DND-41 (cell line): ENCODE data around the gene C4BPA.

Source experiments
- ATAC-seq: fragments of 200-7000 bp; cut with Tn5 transposase; 3 replicates; pipeline ENCODE4 v1.9.1; 2021; ENCODE audit warnings: low read depth; ENCODE audit not compliant: insufficient read depth
- DNase-seq: peaks from one replicate; pipeline ENCODE4 v3.0.0-alpha.2; 2020
- H2AFZ ChIP-seq: 2 replicates; pipeline ENCODE4 v1.6.0; 2012; ENCODE audit warnings: low read depth, low read length
- H3K27ac ChIP-seq: 2 replicates; pipeline ENCODE4 v1.5.1; 2012; ENCODE audit warnings: low read length, inconsistent platforms
- H3K27me3 ChIP-seq: fragments of 200-600 bp; sonication (generic); 2 replicates; pipeline ENCODE4 v1.6.0; 2012; ENCODE audit warnings: low read length, mild to moderate bottlenecking, inconsistent platforms; ENCODE audit not compliant: insufficient read depth, poor library complexity
- H3K36me3 ChIP-seq: 2 replicates; pipeline ENCODE4 v1.5.1; 2012; ENCODE audit warnings: low read length, inconsistent platforms; ENCODE audit not compliant: insufficient read depth
- H3K4me1 ChIP-seq: 2 replicates; pipeline ENCODE4 v1.5.1; 2012; ENCODE audit warnings: mild to moderate bottlenecking, low read length; ENCODE audit not compliant: insufficient read depth
- H3K4me2 ChIP-seq: 2 replicates; pipeline ENCODE4 v1.6.0; 2012; ENCODE audit warnings: mild to moderate bottlenecking, moderate library complexity, low read length, inconsistent platforms; ENCODE audit not compliant: insufficient read depth
- H3K4me3 ChIP-seq, 2 experiments: fragments of 200-600 bp in 1 of 2; shearing (Covaris generic) in 1 of 2; 2 replicates each; pipeline ENCODE4 v1.5.1; 2012 to 2016; ENCODE audit warnings: inconsistent platforms in 2 of 2, low read length in 2 of 2, mild to moderate bottlenecking in 2 of 2, low read depth in 1 of 2, moderate library complexity in 1 of 2
- H3K79me2 ChIP-seq: 2 replicates; pipeline ENCODE4 v1.6.0; 2012; ENCODE audit warnings: low read length, inconsistent platforms; ENCODE audit not compliant: insufficient read depth
- H3K9ac ChIP-seq: 2 replicates; pipeline ENCODE4 v1.6.0; 2012; ENCODE audit warnings: low read depth, mild to moderate bottlenecking, inconsistent platforms, low read length, moderate library complexity
- H3K9me3 ChIP-seq: 2 replicates; pipeline ENCODE4 v1.5.1; 2012; ENCODE audit warnings: low read length, moderate library complexity, mild to moderate bottlenecking, inconsistent platforms; ENCODE audit not compliant: insufficient read depth, severe bottlenecking
- H4K20me1 ChIP-seq: 2 replicates; pipeline ENCODE4 v1.6.0; 2012; ENCODE audit warnings: low read length; ENCODE audit not compliant: insufficient read depth
- EZH2 ChIP-seq: IDR thresholded peaks from 3 replicates; pipeline ENCODE4 v1.6.1; 2012; ENCODE audit warnings: borderline replicate concordance, low read depth, mild to moderate bottlenecking, moderate library complexity, low read length, inconsistent platforms; ENCODE audit not compliant: severe bottlenecking
- TF ChIP-seq, protein P1 (sequence below): IDR thresholded peaks from 2 replicates; pipeline ENCODE4 v1.5.1; 2012; ENCODE audit warnings: borderline replicate concordance, low read length, moderate library complexity, mild to moderate bottlenecking; ENCODE audit not compliant: poor library complexity, severe bottlenecking; ENCODE audit errors: extremely low read depth

The C4BPA gene

DNA sequence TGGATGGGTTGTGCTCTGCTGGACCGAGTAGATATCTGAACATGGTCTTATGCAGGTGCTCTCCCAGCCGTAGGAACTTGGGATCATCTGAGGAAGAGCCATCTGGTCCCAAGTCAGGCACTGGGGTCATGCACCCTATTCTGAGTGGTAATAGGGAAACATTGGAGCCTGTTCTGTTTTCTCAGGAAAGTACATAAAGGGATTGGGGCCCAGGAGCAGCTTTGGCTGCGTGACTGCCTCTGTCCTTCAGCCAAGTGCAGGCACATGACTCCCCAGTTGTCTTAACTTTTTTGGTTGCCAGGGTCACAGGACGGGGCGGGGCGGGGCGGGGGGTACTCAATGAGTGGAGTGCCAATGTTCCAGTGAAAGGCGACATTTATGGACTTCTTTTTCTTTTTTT is 39.5 kb upstream of the C4BPA start:
- Histone ChIP-seq H4K20me1 (no peaks in the 10 kb centered on the region), H3K79me2 (no peaks in the 10 kb centered on the region), H3K9me3 (no peaks in the 10 kb centered on the region), H3K36me3 (no peaks in the 10 kb centered on the region), H3K27me3 (no peaks in the 10 kb centered on the region), H3K4me1 (no peaks in the 10 kb centered on the region), H3K9ac (no peak overlapping the region), H3K27ac (no peak overlapping the region), H2AFZ (no peak overlapping the region), H3K4me2 (no peak overlapping the region), H3K4me3 (no peak overlapping the region)
- ATAC-seq (no peak), DNase-seq (no peak)
- no peak for TF ChIP-seq EZH2
- TF ChIP-seq, protein P1, sequence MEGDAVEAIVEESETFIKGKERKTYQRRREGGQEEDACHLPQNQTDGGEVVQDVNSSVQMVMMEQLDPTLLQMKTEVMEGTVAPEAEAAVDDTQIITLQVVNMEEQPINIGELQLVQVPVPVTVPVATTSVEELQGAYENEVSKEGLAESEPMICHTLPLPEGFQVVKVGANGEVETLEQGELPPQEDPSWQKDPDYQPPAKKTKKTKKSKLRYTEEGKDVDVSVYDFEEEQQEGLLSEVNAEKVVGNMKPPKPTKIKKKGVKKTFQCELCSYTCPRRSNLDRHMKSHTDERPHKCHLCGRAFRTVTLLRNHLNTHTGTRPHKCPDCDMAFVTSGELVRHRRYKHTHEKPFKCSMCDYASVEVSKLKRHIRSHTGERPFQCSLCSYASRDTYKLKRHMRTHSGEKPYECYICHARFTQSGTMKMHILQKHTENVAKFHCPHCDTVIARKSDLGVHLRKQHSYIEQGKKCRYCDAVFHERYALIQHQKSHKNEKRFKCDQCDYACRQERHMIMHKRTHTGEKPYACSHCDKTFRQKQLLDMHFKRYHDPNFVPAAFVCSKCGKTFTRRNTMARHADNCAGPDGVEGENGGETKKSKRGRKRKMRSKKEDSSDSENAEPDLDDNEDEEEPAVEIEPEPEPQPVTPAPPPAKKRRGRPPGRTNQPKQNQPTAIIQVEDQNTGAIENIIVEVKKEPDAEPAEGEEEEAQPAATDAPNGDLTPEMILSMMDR = no peak

DNA sequence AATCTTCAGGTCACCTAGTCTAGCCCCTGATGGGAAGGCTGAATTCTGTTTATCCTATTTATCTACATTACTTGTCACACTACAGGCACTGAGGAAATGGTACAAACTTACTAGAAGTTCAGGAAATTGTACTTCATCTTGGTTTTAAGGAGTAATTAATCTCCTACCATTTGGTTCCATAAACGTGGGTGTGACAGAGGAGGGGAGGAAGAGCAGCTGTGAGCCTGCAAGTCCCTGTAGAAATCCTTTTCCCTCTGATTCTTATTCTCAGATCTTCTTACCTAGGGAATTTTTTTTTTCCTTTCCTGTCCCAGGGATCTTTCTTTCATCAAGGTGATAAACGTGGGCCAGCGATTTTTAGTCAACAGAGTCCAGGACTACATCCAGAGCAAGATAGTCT is 36.8 kb upstream of the C4BPA start:
- Histone ChIP-seq H3K27me3 (no peaks in the 10 kb centered on the region), H3K4me2 (no peak overlapping the region), H3K36me3 (no peaks in the 10 kb centered on the region), H3K79me2 (no peaks in the 10 kb centered on the region), H3K9ac (no peak overlapping the region), H3K4me3 (no peak overlapping the region), H3K27ac (no peak overlapping the region), H3K9me3 (no peaks in the 10 kb centered on the region), H2AFZ (no peak overlapping the region), H4K20me1 (no peaks in the 10 kb centered on the region), H3K4me1 (0 out of 2 replicates have a peak, but pooled peaks cover 4% of the 10 kb centered on the region)
- TF ChIP-seq, protein P1 = no peak
- TF ChIP-seq EZH2 = no peak
- ATAC-seq (no peak), DNase-seq (no peak)

DNA sequence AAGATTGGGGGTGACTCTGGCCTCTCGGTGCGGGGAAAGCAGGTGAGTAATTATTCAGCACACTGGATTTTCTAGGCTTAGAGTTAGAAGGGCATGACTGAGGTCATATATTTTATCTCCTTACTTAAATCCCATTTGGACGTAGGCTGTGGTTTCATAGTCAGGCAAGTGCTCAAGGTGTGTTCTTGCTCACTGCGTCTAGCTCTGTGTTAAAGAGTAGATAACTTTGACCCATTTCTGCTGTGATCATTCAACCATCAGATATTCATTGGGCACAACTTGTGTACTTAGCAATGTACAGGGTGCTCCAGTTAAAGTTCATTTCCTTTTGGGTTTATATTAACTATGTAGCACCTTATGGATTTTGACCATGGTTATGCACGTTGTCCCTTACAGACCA is 36.4 kb upstream of the C4BPA start:
- Histone ChIP-seq H3K27ac (no peak overlapping the region), H3K4me2 (no peak overlapping the region), H3K79me2 (no peaks in the 10 kb centered on the region), H4K20me1 (no peaks in the 10 kb centered on the region), H3K9me3 (no peaks in the 10 kb centered on the region), H3K4me3 (no peak overlapping the region), H3K9ac (no peak overlapping the region), H3K27me3 (no peaks in the 10 kb centered on the region), H3K4me1 (0 out of 2 replicates have a peak, but pooled peaks cover 4% of the 10 kb centered on the region), H2AFZ (no peak overlapping the region), H3K36me3 (no peaks in the 10 kb centered on the region)
- no peak for DNase-seq
- TF ChIP-seq, protein P1 = no peak
- TF ChIP-seq EZH2 = no peak
- no peak for ATAC-seq

DNA sequence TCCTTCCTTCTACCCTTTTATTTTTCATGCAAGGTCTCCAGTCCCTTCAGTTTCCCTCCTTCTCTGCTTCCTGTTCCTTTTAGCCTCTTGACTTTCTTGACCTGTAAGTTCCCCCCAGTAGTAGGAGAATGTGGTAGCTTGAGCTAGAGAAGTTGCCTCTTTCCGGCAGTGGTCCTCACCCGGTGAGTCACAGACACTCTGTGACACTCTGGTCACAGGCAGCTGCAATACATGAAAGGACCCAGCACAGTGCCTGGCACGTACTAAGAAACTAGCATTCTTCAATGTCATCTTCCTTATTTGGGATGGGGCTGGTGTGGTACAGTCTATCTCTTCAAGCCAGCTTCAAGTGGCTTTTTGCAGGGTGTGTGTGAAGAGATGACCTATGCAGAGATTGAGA is 35.0 kb upstream of the C4BPA start:
- H3K79me2 ChIP-seq = no peaks in the 10 kb centered on the region

More for the DNA sequence above, 35.0 kb upstream of the C4BPA start:
- H3K36me3 ChIP-seq = no peaks in the 10 kb centered on the region
- 0 out of 2 replicates have a peak, but pooled peaks cover 4% of the 10 kb centered on the region for H3K4me1 ChIP-seq
- no peak for DNase-seq
- no peak overlapping the region for H3K27ac ChIP-seq
- H3K4me3 ChIP-seq = no peak overlapping the region
- no peak overlapping the region for H3K4me2 ChIP-seq
- no peak for ATAC-seq
- H3K9me3 ChIP-seq = no peaks in the 10 kb centered on the region
- H3K9ac ChIP-seq = no peak overlapping the region
- H4K20me1 ChIP-seq = no peaks in the 10 kb centered on the region
- no peak for TF ChIP-seq EZH2
- TF ChIP-seq, protein P1 = no peak
- H2AFZ ChIP-seq = no peak overlapping the region
- no peaks in the 10 kb centered on the region for H3K27me3 ChIP-seq
